ENCODE measurements around the gene SUPT6H. TPM values are rescaled to one million over a fixed set of nuclear protein-coding genes. Genes with fewer than 3 reads are reported as not detected.

SUPT6H gene
- total and polyA plus RNA-seq, 2 of the 8 experiments (the other 6 are each of a cell fraction or from before 2014, with no cell fraction given): 32.0 to 59.9 TPM

DNA sequence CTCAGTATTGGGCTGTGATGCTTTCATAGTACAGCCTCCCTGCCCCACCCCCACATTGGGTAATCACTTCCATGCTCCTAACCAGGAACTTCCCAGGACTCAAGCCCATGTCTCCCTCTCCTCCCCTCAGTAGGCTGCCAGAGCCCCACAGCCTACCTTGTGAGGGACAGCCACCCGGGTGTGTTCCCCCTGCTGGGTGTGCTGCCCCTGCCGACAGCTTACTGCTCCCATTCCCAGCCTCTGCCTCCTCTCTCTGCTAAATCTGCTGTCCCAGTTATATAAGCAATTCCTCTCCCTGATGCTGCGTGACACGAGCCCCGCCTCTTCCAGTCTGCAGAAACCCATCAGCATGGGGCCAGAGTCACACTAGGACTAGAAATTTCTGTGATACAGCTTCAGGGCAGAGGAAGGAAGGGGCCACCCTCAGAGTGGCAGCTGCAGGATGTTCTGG, 48.0 kb upstream of the SUPT6H start, which contains the start of gene RSKR:
TSS of gene RSKR (minus strand) at position 255 of the 451 bp plus-strand sequence. CDS start at position 231, 24 bp downstream.
- POLR2A ChIA-PET (ENCODE audit: partially characterized antibody): interaction anchor here (0.7 to 14.8 kb wide), 12 partner anchors 15 to 92 kb away, joined by 3 to 163 read pairs (median 4); partner anchors contain the start of genes ALDOC, PIGS and SPAG5
- H2AFZ ChIP-seq (ENCODE audit: low read length): no peak within 1 kb of the TSS
- H3K79me1 ChIP-seq (ENCODE audit: low read depth, low read length): no peaks in the 10 kb centered on the region
- H4K8ac ChIP-seq (ENCODE audit: extremely low read depth, insufficient read depth, low read length): no peak within 1 kb of the TSS
- no peak within 1 kb of the TSS for H3K4me3 ChIP-seq (ENCODE audit: extremely low read depth in 1 of 4, insufficient read depth in 2 of 4, low read depth in 3 of 4, low read length in 4 of 4)
- no peak within 1 kb of the TSS for H2BK12ac ChIP-seq (ENCODE audit: low read depth, low read length)
- H3K4ac ChIP-seq (replicated peaks; ENCODE audit: insufficient read length, low read depth, low read length): no peak within 1 kb of the TSS
- no peak for DNase-seq (ENCODE audit: low read depth in 1 of 2, low spot score in 2 of 2)
- H4K20me1 ChIP-seq (replicated peaks in 1 of 2; ENCODE audit: control insufficient read depth in 1 of 2, insufficient read depth in 2 of 2, low read length in 2 of 2): peaks cover 2% of the 10 kb centered on the region in 2 experiments
- no peak within 1 kb of the TSS for H2BK15ac ChIP-seq (ENCODE audit: low read length)
- no peaks in the 10 kb centered on the region for H3K4me1 ChIP-seq (replicated peaks in 1 of 4; ENCODE audit: control insufficient read depth in 3 of 4, insufficient read depth in 4 of 4, low read length in 3 of 4)
- no peak for FAIRE-seq
- H3K27me3 ChIP-seq (replicated peaks in 1 of 4; ENCODE audit: control insufficient read depth in 3 of 4, extremely low read depth in 1 of 4, insufficient read depth in 3 of 4, low read length in 3 of 4): no peaks in the 10 kb centered on the region
- CTCF ChIA-PET (ENCODE audit: partially characterized antibody): interaction anchor here (0.6 to 6.0 kb wide), 12 partner anchors 9 to 309 kb away, joined by 3 to 45 read pairs (median 5); partner anchors contain the start of gene SPAG5
- no peaks in the 10 kb centered on the region for H3K79me2 ChIP-seq (ENCODE audit: control insufficient read depth in 1 of 2, insufficient read depth in 2 of 2, low read length in 2 of 2)
- H2BK120ac ChIP-seq (replicated peaks; ENCODE audit: low read depth, low read length): no peak within 1 kb of the TSS
- no peak within 1 kb of the TSS for H2AK5ac ChIP-seq (ENCODE audit: low read depth, low read length)
- no peak within 1 kb of the TSS for H3K4me2 ChIP-seq (ENCODE audit: insufficient read depth in 1 of 2, low read depth in 2 of 2, low read length in 2 of 2)
- H3K9me3 ChIP-seq (ENCODE audit: insufficient read depth in 2 of 2, low read depth in 1 of 2, low read length in 1 of 2): no peaks in the 10 kb centered on the region
- H3K23me2 ChIP-seq (ENCODE audit: low read depth, low read length): no peaks in the 10 kb centered on the region
- no peak within 1 kb of the TSS for H3K9ac ChIP-seq (replicated peaks in 1 of 4; ENCODE audit: extremely low read depth in 1 of 4, low read depth in 3 of 4, low read length in 3 of 4)
- no peak within 1 kb of the TSS for H3K56ac ChIP-seq (replicated peaks; ENCODE audit: insufficient read length, low read depth, low read length)
- no peak within 1 kb of the TSS for H4K91ac ChIP-seq (replicated peaks; ENCODE audit: insufficient read length, low read length)
- no peak within 1 kb of the TSS for H3K14ac ChIP-seq (ENCODE audit: insufficient read length)
- H3K36me3 ChIP-seq (ENCODE audit: control insufficient read depth in 2 of 4, insufficient read depth in 4 of 4, low read length in 3 of 4): peaks cover 43 to 78% (median 65%) of the 10 kb centered on the region in 4 experiments
- no peak within 1 kb of the TSS for H2BK5ac ChIP-seq (ENCODE audit: low read depth, low read length)
- no peak within 1 kb of the TSS for H3K27ac ChIP-seq (ENCODE audit: low read depth, low read length)
- no peak within 1 kb of the TSS for H3K18ac ChIP-seq (ENCODE audit: extremely low read depth, low read length)
- no peak within 1 kb of the TSS for H2BK20ac ChIP-seq (ENCODE audit: low read length)
- H4K5ac ChIP-seq (ENCODE audit: insufficient read length, low read depth, low read length): no peak within 1 kb of the TSS
- 88% methylated on average over 5 of the region's 5 CpGs; no CpG with 5 or more reads in 1 of the 2 experiments for WGBS, 2 experiments (ENCODE audit: extremely low coverage in 1 of 2, insufficient coverage in 1 of 2, insufficient read length in 1 of 2, insufficient replicate concordance in 2 of 2, low coverage in 1 of 2, low lambda C conversion rate in 2 of 2, missing lambda C conversion rate in 1 of 2)
- no peak within 1 kb of the TSS for H3K23ac ChIP-seq (ENCODE audit: insufficient read length)

Data from H1 (cell line).